ELR (cell line): Measurements from ENCODE around the gene SPATA24.
"Not testable (repeated sequence)": the region's sequence is repeated elsewhere in the genome, so short reads cannot be mapped to it uniquely, and the experiment has no call there.

ENCODE experiments used
- DNase-seq: peaks from one replicate; pipeline ENCODE4 v3.0.0-alpha.2; 2015; ENCODE audit warnings: low read depth

The SPATA24 gene

DNA sequence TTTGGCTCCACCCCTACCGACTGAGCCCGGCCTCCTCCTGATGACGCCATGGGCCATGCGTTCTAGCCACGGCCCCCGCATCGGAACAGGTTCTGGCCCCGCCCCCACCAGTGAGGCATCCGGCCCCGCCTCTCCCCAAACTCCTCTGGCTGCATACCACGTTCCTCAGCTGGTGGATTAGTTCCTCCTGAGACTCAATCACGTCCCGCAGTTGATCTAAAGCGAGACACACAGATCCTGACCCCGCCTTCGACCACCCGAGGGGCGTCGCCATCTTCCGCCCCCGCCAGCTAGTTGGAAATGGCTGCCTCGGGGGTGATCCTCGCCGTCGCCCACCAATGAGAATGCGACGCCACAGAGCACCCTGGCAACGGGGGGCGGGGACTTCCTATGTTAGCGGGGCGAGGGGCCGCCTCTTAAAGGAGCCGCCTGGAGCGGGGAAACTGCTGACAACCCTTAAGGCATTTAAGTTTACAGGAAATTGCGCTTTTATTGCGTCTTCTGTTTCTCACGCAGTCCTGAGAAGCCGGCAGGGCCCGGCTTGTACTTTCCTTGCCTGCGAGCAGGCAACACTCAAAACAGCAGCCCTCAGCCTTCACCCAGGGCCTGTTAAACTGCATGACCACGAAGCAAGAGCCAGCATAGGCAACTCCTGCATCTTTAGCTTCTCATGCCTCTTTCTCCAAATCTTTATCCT, at the start of gene SPATA24:
Gene SPATA24, minus strand, starts transcription at position 303 of the 697 bp plus-strand sequence. Its CDS starts 29 bp downstream, at position 274.
- DNase-seq: peak; percentile 98

- DNase-seq: no peak
Measured at GRCh38 chr5:139451878-139452660, 48.2 kb upstream of the SPATA24 start.

- DNase-seq: no peak
Measured at GRCh38 chr5:139451176-139451575, 47.3 kb upstream of the SPATA24 start.

- peak; percentile 19 for DNase-seq
Measured at GRCh38 chr5:139446956-139447779, 43.3 kb upstream of the SPATA24 start.

DNA sequence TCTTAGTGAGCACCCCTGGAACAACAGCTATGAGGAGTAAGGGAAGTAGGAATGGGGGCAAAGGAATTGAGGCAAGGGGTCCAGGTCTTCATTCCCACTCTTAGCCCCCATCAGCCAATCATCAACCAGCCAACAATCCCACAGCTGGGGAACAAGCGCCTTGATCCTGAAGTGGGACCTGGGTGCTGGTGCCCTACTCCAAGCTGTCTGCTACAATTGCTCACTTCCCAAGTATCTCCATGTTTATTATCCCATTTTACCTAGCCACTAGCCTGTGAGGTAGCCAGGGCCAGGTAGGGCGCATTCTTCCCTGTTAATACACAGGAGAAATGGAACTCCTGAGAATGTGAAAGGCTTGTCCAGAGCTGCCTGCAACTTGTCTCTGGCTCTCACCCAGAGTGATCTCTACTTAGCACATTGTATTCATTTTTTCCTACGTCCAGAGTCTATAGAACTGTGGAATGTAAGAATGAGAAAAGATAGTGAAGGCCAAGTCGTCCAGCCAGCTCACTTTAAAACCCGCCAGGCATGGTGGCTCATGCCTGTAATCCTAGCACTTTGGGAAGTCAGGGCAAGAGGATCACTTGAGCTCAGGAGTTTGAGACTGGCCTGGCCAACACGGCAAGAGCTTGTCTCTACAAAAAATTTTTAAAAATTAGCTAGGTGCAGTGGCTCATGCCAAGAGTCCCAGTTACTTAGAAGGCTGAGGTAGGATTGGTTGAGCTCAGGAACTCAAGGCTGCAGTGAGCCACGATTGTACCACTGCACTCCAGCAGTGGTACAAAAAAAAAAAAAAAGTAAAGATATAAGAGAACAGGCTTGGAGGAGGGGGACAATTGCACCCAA, 41.7 kb upstream of the SPATA24 start:
- no peak for DNase-seq

- peak; percentile 88 for DNase-seq
Measured at GRCh38 chr5:139443831-139444453, 40.1 kb upstream of the SPATA24 start.

DNA sequence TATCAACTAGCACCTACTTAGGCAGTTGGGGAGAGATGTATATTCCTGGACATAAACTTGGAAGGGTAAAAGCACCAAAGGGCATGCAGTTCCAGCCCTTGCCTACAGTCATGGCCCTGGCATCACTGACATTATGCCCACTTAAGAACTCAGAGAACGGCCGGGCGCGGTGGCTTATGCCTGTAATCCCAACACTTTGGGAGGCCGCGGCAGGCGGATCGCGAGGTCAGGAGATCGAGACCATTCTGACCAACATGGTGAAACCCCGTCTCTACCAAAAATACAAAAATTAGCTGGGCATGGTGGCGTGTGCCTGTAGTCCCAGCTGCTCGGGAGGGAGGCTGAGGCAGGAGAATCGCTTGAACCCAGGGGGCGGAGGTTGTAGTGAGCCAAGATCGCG, 36.5 kb upstream of the SPATA24 start:
- not testable (repeated sequence) for DNase-seq

- DNase-seq: peak; percentile 92
Measured at GRCh38 chr5:139439013-139439903, 35.4 kb upstream of the SPATA24 start, which contains the start of gene DNAJC18. DNAJC18 (minus strand) TSS chr5:139439525; CDS start chr5:139439445, 80 bp downstream.

- no peak for DNase-seq
Measured at GRCh38 chr5:139438707-139439012, 34.8 kb upstream of the SPATA24 start.

DNA sequence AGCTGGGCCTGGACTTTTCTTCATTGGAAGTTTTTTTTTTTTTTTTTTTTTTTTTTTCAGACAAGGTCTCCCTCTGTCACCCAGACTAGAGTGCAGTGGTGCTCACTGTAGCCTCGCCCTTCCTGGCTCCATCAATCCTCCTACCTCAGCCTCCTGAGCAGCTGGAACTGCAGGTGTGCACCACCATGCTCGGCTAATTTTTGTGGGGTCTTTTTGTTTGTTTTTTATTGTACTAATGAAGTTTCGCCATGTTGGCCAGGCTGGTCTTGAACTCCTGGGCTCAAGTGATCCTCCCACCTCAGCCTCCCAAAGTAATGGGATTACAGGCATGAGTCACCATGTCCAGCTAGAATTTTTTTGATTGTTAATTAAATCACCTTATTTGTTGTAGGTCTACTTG, 31.8 kb upstream of the SPATA24 start:
- DNase-seq: no peak

DNA sequence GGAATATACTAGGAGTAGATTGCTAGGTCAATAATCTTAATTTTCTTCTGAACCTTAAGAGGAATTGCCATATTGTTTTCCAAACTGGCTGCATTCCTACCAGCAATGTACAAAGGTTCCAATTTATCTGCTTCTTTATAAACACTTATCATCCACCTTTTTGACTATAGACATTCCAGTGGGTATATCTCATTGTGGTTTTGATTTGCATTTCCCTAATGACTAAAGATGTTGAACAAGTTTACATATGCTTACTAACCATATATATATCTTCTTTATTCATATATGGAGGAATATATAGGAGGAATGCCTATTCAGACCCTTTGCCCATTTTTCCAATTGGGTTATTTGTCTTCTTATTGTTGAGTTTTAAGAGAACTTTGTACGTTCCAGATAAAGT, 27.8 kb upstream of the SPATA24 start:
- peak; percentile 36 for DNase-seq

DNA sequence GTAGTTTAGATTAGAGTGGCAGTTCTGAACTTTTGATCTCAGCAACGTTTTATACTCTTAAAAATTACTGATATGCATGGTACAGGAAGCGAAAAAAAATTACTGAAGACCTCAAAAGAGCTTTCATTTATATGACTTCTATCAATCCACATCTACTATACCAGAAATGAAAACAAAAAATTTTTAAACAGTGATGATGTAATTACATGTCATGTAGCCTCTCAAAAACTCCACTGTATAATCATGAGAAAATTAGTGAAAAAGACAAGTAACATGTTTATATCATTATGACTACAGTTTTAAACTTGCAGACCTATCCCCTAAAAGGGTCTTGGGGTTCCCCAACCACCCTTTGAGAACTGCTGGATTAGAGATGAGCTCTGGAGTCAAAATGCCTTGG, 26.1 kb upstream of the SPATA24 start:
- DNase-seq: no peak

DNA sequence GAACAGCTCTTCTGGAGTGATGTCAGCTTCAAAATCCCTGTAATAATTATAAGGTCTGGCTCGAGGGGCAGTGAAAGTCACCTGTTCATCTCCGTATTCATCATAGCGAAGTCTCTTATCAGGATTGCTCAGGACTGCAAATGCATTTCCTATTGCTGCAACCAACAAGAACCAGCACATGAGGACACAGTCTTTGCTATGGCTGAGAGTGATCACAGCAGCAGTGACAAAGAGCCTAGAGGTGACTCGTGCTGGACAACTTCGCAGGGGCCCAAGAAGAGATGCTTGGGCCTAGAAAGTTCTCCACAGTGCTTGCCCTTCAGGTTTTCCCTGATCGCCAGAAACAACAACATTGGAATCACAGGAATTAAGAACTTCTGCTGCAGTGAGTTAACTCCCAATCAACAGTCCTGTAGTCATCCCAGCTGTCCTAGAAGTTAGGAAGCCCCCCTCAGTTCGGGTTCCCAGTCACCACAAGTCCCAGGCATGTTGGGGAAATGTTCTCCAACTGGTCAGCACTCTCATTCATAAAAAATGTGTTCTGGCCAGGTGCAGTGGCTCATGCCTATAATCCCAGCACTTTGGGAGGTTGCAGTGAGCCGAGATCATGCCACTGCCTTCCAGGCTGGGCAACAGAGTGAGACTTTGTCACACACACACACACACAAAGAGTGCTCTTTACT, 22.5 kb upstream of the SPATA24 start:
- peak; percentile 60 for DNase-seq

DNA sequence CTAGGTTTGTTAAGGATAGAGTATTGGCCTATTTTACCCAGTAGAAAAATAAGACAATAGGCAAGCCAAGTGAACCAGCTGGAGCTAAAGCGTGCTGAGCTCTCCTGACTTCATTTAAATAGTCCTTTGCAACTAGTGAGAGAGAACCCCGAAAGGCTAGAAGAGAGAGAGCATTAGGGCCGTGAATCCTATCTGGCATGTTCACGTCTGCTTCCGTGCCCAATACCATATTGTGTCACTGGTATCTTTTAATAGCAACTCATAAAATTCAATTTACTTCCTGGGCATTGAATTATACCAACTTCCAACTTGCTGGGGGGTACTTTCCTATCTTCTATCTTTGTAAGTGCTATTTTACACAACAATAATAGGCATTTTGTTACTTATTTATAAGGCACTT, 21.6 kb upstream of the SPATA24 start:
- DNase-seq: no peak

GRCh38 chr5:139422307-139422893, 18.5 kb upstream of the SPATA24 start:
- DNase-seq: peak; percentile 81

GRCh38 chr5:139419226-139420192, 15.6 kb upstream of the SPATA24 start:
- no peak for DNase-seq

DNA sequence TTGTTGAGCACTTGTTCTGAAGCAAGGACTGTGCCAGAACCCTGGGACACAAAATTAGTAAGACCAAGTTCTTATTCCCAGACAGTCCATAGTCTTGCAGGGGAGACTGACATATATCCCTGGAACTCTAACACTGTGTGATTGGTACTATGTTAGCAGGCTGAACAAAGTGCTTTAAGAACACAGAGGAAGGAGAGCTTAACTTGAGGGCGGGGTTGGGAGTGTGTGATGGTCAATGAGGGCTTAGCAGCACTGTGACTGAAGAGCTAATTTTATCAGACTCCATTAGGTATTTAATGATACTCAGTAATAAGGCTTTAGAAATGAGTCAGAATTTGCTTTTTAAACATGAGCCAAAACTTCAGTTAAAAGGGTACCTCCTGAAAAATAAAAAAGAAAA, 14.9 kb upstream of the SPATA24 start:
- DNase-seq: no peak

GRCh38 chr5:139417214-139417613, 13.3 kb upstream of the SPATA24 start:
- DNase-seq: peak; percentile 34
